Amygdala (tissue), 56 donors: ENCODE data around the gene UBALD2.
"Not testable (repeated sequence)": the region's sequence is repeated elsewhere in the genome, so short reads cannot be mapped to it uniquely, and the experiment has no call there.

Experiments
- DNase-seq, 56 donors: peaks; one replicate each; lab custom pipeline; 2025; lab: John Stamatoyannopoulos, UW

UBALD2 gene

GRCh38 chr17:76243826-76244679 lies 21.1 kb upstream of the UBALD2 start:
- DNase-seq: peak in 1 of 56 donors; percentile 31

DNA sequence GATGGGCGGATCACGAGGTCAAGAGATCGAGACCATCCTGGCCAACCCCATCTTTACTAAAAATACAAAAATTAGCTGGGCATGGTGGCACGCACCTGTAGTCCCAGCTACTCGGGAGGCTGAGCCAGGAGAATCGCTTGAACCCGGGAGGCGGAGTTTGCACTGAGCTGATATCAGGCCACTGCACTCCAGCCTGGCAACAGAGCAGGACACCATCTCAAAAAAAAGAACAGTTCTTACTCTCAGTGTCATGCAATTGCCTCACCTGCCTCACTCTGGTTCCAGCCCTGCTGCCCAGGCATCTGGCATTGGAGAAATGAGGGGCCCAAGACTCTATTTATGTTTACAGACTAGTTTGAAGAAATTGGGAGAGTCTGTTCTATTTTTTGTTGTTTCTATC lies 20.4 kb upstream of the UBALD2 start:
- DNase-seq: not testable (repeated sequence)

GRCh38 chr17:76246080-76247066 lies 18.8 kb upstream of the UBALD2 start:
- DNase-seq: no peak

DNA sequence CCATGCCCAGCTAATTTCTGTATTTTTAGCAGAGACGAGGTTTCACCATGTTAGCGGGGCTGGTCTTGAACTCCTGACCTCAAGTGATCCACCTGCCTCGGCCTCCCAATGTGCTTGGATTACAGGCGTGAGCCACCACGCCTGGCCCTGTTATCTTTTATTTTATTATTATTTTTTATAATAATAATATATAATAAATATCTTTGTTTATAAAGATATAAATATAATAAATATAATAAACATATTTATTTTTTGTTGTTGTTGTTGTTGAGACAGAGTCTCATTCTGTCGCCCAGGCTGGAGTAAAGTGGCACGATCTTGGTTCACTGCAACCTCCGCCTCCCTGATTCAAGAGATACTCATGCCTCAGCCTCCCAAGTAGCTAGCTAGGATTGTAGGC lies 17.8 kb upstream of the UBALD2 start:
- DNase-seq: no peak

- DNase-seq: no peak
Measured at GRCh38 chr17:76248013-76248782, 16.9 kb upstream of the UBALD2 start.

GRCh38 chr17:76250141-76250540 lies 15.0 kb upstream of the UBALD2 start:
- no peak for DNase-seq

DNA sequence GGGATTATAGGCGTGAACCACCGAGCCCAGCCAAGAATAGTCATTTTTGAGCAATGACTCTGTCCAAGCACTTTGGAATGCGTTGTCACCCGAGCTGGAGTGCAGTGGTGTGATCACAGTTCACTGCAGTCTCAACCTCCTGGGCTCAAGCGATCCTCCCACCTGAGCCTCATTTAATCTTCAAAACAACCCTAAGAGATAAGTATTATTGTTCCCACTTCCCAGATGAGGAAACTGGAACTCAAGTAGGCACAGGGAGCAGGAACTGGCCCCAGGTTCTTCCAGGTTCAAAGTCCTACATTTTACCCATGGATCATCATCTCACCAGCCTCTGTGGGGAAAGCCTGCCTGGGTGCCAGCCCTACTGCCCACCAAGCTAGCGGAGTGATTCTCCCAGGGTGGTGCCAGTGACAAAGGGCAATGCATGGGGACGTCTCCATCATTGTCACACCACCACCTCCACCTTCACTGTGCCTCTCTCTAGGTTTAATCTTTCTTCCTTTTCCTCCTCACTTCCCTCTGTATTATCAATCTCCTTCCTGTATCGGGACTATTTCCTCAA lies 13.6 kb upstream of the UBALD2 start:
- no peak for DNase-seq

- DNase-seq: no peak
Measured at GRCh38 chr17:76252040-76252954, 12.9 kb upstream of the UBALD2 start.

- not testable (repeated sequence) for DNase-seq
Measured at GRCh38 chr17:76252967-76253766, 12.0 kb upstream of the UBALD2 start.

DNA sequence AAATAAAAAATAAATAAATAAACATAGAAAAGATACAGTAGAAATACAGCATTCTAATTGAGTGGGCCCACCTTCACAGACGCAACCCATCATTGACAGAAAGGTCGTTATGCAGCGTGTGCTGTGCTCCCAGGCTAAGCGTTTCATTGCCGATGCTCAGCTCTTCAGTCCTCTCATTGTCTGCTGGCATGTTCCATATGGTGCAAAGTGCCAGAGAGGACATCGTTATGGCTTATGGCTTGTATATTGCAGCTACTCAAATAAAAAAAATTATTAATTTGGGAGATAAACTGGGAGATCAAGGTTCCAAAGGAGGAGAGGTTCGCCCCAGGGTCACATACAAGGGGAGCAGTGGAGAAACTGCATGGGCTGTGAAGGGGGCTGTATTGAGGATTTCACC lies 11.3 kb upstream of the UBALD2 start:
- DNase-seq: no peak

DNA sequence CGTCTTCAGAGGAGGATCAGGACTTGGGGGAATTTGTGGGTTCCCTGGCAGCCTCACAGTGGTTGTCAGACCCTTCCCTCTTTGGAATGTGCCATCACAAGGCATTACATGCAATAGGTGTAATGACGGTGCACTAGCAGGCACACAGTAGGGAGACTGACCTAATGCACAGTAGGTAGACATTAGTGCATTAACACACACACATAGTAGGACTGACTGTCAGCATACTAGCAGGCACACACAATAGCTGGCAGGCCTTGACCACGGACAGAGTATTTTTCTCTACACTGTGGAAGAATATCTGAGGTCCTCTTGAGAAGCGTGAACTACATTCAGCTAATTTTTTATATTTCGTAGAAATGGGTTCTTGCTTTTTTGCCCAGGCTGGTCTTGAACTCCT lies 10.9 kb upstream of the UBALD2 start:
- no peak for DNase-seq

DNA sequence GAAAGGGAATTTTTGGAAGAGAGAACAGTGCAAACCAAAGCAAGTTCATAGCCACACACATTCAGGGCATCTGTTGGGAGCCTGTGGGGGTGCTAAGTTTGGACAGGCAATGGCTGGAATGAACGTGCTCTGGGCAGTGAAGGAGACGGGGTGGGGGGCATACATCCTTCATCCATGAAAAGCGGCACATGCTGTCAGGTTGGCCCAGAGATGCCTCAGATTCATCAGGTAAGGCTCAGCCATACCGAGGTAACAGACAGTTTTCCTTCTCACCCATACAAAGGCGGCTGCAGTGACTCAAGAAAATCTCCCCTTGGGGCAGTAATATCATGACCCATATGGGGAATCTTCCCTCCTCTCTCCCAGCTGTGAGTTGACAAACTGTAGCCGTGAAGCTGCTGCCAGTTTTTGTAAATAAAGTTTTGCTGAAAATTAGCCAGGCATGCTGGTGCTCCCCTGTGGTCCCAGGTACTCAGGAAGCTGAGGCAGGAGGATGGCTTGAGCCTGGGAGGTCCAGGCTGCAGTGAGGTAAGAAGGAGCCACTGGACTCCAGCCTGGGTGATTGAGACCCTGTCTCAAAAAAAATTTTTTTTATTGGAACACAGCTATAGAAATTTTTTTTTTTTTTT lies 9.2 kb upstream of the UBALD2 start:
- DNase-seq: no peak

- not testable (repeated sequence) for DNase-seq
Measured at GRCh38 chr17:76256430-76257050, 8.6 kb upstream of the UBALD2 start.

DNA sequence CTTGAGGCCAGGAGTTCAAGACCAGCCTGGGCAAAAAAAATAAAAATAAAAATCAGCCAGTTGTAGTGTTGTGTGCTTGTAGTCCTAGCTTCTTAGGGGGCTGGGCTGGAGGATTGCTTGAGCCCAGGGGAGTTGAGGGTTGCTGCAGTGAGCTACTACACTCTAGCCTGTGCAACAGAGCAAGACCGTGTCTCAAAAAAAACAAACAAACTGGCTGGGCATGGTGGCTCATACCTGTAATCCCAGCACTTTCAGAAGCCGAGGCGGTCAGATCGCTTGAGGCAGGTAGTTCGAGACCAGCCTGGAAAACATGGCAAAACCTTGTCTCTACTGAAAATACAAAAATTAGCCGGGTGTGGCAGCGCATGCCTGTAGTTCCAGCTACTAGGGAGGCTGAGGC lies 4.9 kb upstream of the UBALD2 start:
- DNase-seq: no peak

GRCh38 chr17:76260669-76261068 lies 4.5 kb upstream of the UBALD2 start:
- no peak for DNase-seq

GRCh38 chr17:76261421-76262215 lies 3.5 kb upstream of the UBALD2 start:
- DNase-seq: peak in 5 of 56 donors; percentile 20 to 63 (median 30)
